PFSK-1 (cell line): ENCODE data around the gene MPND.

Experiments used
- POLR2AphosphoS5 ChIP-seq: IDR thresholded peaks from 2 replicates; pipeline ENCODE4 v1.6.1; 2012; ENCODE audit warnings: low read depth, mild to moderate bottlenecking, control low read depth, low read length, moderate library complexity
- SIN3A ChIP-seq: IDR thresholded peaks from 2 replicates; pipeline ENCODE4 v1.6.1; 2012; ENCODE audit warnings: mild to moderate bottlenecking, low read length, moderate library complexity, borderline replicate concordance; ENCODE audit not compliant: insufficient read depth
- TAF1 ChIP-seq: IDR thresholded peaks from 2 replicates; pipeline ENCODE4 v1.6.1; 2012; ENCODE audit warnings: low read length, control low read depth, borderline replicate concordance; ENCODE audit not compliant: insufficient read depth
- TF ChIP-seq, protein P1 (sequence below), 2 experiments: IDR thresholded peaks; 2 replicates each; pipeline versions ENCODE4 v1.6.1 to v1.8.0; 2011 to 2012; ENCODE audit warnings: low read depth in 2 of 2, low read length in 2 of 2, control low read depth in 1 of 2, inconsistent platforms in 1 of 2, mild to moderate bottlenecking in 1 of 2, moderate library complexity in 1 of 2; ENCODE audit not compliant: insufficient read depth in 1 of 2

DNA sequence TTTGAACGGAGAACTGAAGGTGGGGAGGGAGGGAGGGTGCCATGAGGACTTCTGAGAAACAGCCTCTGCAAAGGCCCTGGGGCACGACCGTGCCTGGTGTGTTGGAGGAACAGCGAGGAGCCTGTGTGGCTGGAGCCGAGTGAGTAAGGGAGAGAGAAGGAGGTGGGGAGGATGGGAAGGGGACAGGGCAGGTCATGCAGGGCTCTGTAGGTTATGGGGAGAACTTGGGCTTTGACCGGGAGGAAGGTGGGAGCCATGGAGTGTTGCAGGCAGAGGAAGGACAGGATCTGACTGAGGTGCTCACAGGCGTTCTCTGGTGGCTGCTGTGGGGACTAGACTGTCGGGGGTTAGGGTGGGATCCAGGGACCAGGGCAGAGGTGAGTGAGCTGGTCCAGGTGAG lies 6.7 kb downstream of the MPND start:
- TF ChIP-seq POLR2AphosphoS5: no peak
- TF ChIP-seq, protein P1, sequence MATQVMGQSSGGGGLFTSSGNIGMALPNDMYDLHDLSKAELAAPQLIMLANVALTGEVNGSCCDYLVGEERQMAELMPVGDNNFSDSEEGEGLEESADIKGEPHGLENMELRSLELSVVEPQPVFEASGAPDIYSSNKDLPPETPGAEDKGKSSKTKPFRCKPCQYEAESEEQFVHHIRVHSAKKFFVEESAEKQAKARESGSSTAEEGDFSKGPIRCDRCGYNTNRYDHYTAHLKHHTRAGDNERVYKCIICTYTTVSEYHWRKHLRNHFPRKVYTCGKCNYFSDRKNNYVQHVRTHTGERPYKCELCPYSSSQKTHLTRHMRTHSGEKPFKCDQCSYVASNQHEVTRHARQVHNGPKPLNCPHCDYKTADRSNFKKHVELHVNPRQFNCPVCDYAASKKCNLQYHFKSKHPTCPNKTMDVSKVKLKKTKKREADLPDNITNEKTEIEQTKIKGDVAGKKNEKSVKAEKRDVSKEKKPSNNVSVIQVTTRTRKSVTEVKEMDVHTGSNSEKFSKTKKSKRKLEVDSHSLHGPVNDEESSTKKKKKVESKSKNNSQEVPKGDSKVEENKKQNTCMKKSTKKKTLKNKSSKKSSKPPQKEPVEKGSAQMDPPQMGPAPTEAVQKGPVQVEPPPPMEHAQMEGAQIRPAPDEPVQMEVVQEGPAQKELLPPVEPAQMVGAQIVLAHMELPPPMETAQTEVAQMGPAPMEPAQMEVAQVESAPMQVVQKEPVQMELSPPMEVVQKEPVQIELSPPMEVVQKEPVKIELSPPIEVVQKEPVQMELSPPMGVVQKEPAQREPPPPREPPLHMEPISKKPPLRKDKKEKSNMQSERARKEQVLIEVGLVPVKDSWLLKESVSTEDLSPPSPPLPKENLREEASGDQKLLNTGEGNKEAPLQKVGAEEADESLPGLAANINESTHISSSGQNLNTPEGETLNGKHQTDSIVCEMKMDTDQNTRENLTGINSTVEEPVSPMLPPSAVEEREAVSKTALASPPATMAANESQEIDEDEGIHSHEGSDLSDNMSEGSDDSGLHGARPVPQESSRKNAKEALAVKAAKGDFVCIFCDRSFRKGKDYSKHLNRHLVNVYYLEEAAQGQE (IDR thresholded peaks at IDR 0.05; ENCODE audit: insufficient read depth in 1 of 2, low read depth in 2 of 2, low read length in 2 of 2): no peak
- no peak for TF ChIP-seq TAF1
- no peak for TF ChIP-seq SIN3A
